ENCODE measurements around the gene ASMTL. TPM values are rescaled to one million over a fixed set of nuclear protein-coding genes. Genes with fewer than 3 reads are reported as not detected.

Gene ASMTL
- total RNA-seq, 1 donor from 2014 or later: 19.1 TPM

DNA sequence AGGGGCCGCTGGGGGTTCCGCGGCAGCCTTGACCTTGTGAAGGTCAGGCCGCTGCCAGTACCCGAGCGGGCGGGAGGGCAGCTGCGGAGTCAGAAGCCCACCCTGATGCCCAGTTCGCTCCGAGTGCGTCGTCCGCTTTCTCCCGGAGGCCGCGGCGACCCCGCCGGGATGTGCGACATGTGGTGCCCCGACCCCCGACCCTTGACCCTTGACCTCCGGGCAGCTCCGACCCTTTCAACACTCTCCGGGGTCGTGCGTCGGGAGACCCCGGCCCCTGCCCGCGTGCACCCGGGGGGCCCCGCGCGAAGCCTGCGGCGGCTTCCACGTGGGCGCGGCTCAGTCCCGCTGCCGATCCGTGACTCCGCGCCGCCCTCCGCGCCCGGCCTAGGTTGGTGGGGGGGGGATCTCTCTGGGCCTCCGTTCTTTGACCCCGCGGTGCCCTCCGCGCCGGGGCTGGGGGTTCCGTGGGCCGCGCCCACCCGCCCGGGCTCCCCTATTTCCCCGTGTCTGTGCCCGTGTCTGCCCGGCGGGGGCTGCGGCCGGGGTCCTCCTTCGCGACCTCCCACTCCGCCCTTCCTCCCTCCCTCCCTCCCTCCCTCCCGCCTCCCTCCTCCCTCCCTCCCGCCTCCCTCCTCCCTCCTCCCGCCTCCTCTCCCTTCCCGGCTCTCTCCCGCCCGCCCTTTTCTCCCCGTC, 60.2 kb downstream of the ASMTL start:
- peaks cover 43% of the 10 kb centered on the region for H3K36me3 ChIP-seq
- intact Hi-C loops (cut with DNase I): no loop called here
- peak overlapping the region; percentile 99 for H3K27ac ChIP-seq
- ATAC-seq: peak; percentile 73 to 79
- no peak for DNase-seq
- H3K27me3 ChIP-seq (ENCODE audit: low read depth): no peaks in the 10 kb centered on the region
- no peaks in the 10 kb centered on the region for H3K9me3 ChIP-seq
- peaks cover 42% of the 10 kb centered on the region for H3K4me1 ChIP-seq
- TF ChIP-seq, protein P1, sequence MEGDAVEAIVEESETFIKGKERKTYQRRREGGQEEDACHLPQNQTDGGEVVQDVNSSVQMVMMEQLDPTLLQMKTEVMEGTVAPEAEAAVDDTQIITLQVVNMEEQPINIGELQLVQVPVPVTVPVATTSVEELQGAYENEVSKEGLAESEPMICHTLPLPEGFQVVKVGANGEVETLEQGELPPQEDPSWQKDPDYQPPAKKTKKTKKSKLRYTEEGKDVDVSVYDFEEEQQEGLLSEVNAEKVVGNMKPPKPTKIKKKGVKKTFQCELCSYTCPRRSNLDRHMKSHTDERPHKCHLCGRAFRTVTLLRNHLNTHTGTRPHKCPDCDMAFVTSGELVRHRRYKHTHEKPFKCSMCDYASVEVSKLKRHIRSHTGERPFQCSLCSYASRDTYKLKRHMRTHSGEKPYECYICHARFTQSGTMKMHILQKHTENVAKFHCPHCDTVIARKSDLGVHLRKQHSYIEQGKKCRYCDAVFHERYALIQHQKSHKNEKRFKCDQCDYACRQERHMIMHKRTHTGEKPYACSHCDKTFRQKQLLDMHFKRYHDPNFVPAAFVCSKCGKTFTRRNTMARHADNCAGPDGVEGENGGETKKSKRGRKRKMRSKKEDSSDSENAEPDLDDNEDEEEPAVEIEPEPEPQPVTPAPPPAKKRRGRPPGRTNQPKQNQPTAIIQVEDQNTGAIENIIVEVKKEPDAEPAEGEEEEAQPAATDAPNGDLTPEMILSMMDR (IDR thresholded peaks at IDR 0.05): no peak
- H3K4me3 ChIP-seq: peak overlapping the region; percentile 81

DNA sequence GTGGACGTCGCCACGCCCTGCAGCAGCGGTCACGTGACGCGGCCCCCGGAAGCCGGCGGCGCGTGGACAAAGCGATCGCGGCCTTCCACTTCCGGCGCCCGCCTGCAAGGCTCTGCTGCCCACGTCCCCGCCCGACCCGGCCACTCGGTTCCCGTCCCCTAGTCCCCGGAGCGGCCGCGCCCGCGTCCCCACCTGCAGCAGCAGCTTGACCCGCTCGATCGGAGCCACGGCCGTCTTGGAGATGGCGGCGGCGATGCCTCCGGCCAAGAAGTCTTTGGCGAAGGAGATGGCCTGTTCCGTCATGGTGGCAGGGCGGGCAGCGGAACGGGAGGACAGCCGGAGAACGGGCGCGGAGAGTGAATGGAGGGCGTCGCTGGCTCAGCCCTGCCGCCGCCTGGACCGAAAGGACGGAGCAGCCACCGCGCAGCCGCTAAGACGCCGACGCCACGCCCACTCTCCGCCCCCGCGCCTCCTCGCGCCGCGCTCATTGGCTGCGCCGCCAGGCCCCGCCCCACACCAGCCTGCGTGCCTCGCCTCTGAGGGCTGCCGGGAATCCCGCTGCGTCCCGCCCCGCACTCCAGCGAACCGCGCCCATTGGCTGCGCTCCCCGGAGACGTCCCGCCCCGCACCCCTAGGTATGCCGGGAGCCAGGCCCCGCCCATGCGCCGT, 60.9 kb downstream of the ASMTL start, which contains the start of gene SLC25A6:
TSS of gene SLC25A6 (minus strand) at position 407 of the 669 bp plus-strand sequence. CDS start at position 303, 104 bp downstream.
- no peaks in the 10 kb centered on the region for H3K27me3 ChIP-seq (ENCODE audit: low read depth)
- H3K4me1 ChIP-seq: peaks cover 42% of the 10 kb centered on the region
- ATAC-seq (peak; percentile 97 to 98), DNase-seq (peak; percentile 99)
- H3K36me3 ChIP-seq: peaks cover 45% of the 10 kb centered on the region
- TF ChIP-seq, protein P1 (IDR thresholded peaks at IDR 0.05): peak; percentile 23
- peak within 1 kb of the TSS; percentile 81 for H3K4me3 ChIP-seq
- H3K27ac ChIP-seq: peak within 1 kb of the TSS; percentile 99
- intact Hi-C loops (cut with DNase I): no loop called here
- no peaks in the 10 kb centered on the region for H3K9me3 ChIP-seq

DNA sequence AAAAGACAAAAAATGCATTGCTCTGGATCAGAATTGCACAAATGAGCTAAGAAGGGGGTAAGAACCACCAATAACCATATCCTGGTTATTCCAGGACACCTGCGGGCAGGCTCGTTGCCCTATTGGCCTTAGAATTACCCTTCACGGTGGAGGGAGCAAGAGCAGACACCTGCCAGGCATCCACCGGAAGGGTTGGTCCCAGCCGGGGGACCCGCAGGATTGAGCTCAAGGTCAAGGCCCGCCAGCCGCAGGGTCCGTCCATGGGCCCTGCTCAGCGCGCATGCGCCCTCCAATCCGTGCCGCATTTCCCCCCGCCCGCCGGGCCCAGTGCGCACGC, 61.4 kb downstream of the ASMTL start:
- intact Hi-C loops (cut with DNase I): no loop called here
- no peak for ATAC-seq

DNA sequence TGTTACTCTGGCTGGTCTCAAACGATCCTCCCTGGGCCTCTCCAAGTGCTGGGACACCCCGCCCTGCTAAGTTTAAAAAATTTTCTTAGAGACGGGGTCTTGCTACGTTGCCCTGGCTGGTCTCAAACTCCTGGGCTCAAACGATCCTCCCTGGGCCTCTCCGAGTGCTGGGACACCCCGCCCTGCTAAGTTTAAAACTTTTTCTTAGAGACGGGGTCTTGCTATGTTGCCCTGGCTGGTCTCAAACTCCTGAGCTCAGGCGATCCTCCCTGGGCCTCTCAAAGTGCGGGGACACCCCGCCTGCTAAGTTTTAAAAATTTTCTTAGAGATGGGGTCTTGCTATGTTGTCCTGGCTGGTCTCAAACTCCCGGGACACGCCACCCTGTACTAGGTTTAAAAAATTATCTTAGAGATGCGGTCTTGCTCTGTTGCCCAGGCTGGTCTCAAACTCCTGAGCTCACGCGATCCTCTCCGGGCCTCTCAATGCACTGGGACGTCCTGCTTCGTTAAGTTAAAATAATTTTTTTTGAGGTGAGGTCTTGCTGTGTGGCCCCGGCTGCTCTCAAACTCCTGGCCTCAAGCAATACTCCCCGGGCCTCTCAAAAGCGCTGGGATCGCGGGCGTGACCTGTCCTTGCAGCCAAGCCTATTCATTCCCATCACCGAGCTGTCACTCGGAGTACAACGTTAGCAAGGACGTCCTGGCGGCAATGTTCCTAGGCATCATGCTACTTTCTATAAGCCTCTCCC, 61.9 kb downstream of the ASMTL start:
- no peak for ATAC-seq
- intact Hi-C loops (cut with DNase I): no loop called here
- no peaks in the 10 kb centered on the region for H3K9me3 ChIP-seq
- no peaks in the 10 kb centered on the region for H3K27me3 ChIP-seq (ENCODE audit: low read depth)
- peaks cover 42% of the 10 kb centered on the region for H3K4me1 ChIP-seq
- TF ChIP-seq, protein P1 (IDR thresholded peaks at IDR 0.05): no peak
- peak overlapping the region; percentile 81 for H3K4me3 ChIP-seq
- peak overlapping the region; percentile 99 for H3K27ac ChIP-seq
- peaks cover 53% of the 10 kb centered on the region for H3K36me3 ChIP-seq
- peak; percentile 47 for DNase-seq

More for the DNA sequence above, 61.4 kb downstream of the ASMTL start:
- peaks cover 47% of the 10 kb centered on the region for H3K36me3 ChIP-seq
- H3K9me3 ChIP-seq: no peaks in the 10 kb centered on the region
- no peak for DNase-seq
- no peaks in the 10 kb centered on the region for H3K27me3 ChIP-seq (ENCODE audit: low read depth)
- peaks cover 42% of the 10 kb centered on the region for H3K4me1 ChIP-seq
- TF ChIP-seq, protein P1 (IDR thresholded peaks at IDR 0.05): no peak
- peak overlapping the region; percentile 99 for H3K27ac ChIP-seq
- H3K4me3 ChIP-seq: peak overlapping the region; percentile 81

DNA sequence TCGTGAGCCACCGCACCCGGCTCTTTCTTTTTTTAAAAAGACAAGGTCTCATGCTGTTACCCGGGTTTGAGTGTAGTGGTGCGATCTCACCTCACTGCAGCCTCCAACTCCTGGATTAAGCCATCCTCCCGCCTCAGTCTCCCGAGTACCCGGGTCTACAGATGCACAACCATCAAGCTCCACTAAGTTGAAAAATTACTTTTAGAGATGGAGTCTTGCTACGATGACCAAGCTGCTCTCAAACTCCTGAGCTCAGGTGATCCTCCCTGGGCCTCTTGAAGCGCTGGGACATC, 62.8 kb downstream of the ASMTL start:
- peaks cover 42% of the 10 kb centered on the region for H3K4me1 ChIP-seq
- H3K27ac ChIP-seq: no peak overlapping the region
- no peak for DNase-seq
- peaks cover 61% of the 10 kb centered on the region for H3K36me3 ChIP-seq
- no peak for ATAC-seq
- H3K27me3 ChIP-seq (ENCODE audit: low read depth): no peaks in the 10 kb centered on the region
- no peaks in the 10 kb centered on the region for H3K9me3 ChIP-seq
- peak overlapping the region; percentile 81 for H3K4me3 ChIP-seq
- TF ChIP-seq, protein P1 (IDR thresholded peaks at IDR 0.05): no peak
- intact Hi-C loops (cut with DNase I): no loop called here
